K562 (cell line): ENCODE measurements around the gene SLC37A3. TPM values are rescaled to one million over a fixed set of nuclear protein-coding genes. Genes with fewer than 3 reads are reported as not detected.

Experiments used
- ATAC-seq: fragments of 200-7000 bp; cut with Tn5 transposase; 3 replicates; pipeline ENCODE4 v1.9.1; 2020; ENCODE audit warnings: moderate library complexity
- BruUV-seq: library from RNA; stranded (reverse); fragments of 400-500 nt; replicated peaks from 2 replicates; lab custom pipeline; 2021; lab: Mats Ljungman, UMichigan
- CTCF ChIA-PET: fragments of 300-600 bp; formaldehyde crosslinking; extraction: SDS; loops from one replicate; lab custom pipeline; 2021; ENCODE audit warnings: low intra/inter-chr PET ratio; lab: Yijun Ruan, JAX
- POLR2A ChIA-PET: fragments of 300-600, 350-650 bp; sonication (Branson Sonifier 250); formaldehyde crosslinking; extraction: SDS; loops from one replicate; lab custom pipeline; 2021; ENCODE audit warnings: antibody characterized with exemption, inconsistent platforms; lab: Yijun Ruan, JAX
- DNase-seq, 4 experiments: peaks; one replicate each; pipeline versions ENCODE4 v3.0.0 to v3.0.0-alpha.2; 2011 to 2018; ENCODE audit warnings: low spot score in 3 of 4, mixed read lengths in 3 of 4; ENCODE audit errors: extremely low read depth in 1 of 4
- FAIRE-seq: peaks from 2 replicates; lab custom pipeline; 2011; peaks lifted over from hg19 to GRCh38; lab: Jason Lieb, UNC
- H2AFZ ChIP-seq: 2 replicates; pipeline ENCODE4 v1.6.0; 2011; ENCODE audit warnings: low read depth, low read length, control low read depth, inconsistent platforms
- H3K27ac ChIP-seq: fragments of 200-600 bp; 3 replicates; pipeline ENCODE4 v1.8.0; 2011; ENCODE audit warnings: low read depth, mild to moderate bottlenecking, control low read depth, inconsistent platforms, low read length, moderate library complexity, mixed read lengths; ENCODE audit errors: extremely low read depth
- H3K27me3 ChIP-seq, 2 experiments: fragments of 300-600 bp in 1 of 2; 2 replicates in 1 of 2; 3 replicates in 1 of 2; pipeline versions ENCODE4 v1.6.0 to v1.8.0; 2011; ENCODE audit warnings: inconsistent platforms in 2 of 2, low read length in 2 of 2, mild to moderate bottlenecking in 1 of 2, mixed read lengths in 1 of 2, moderate library complexity in 1 of 2; ENCODE audit not compliant: control insufficient read depth in 2 of 2, insufficient read depth in 2 of 2
- H3K36me3 ChIP-seq: fragments of 300-600 bp; 3 replicates; pipeline ENCODE4 v1.8.0; 2011; ENCODE audit warnings: mild to moderate bottlenecking, low read length, inconsistent platforms; ENCODE audit not compliant: control insufficient read depth, insufficient read depth
- H3K4me1 ChIP-seq, 2 experiments: fragments of 200-600 bp in 1 of 2; replicated peaks in 1 of 2; 2 replicates in 1 of 2; 3 replicates in 1 of 2; pipeline versions ENCODE4 v1.5.1 to v1.8.0; 2011; ENCODE audit warnings: inconsistent platforms in 2 of 2, low read length in 2 of 2, mild to moderate bottlenecking in 1 of 2, mixed read lengths in 1 of 2, moderate library complexity in 1 of 2; ENCODE audit not compliant: control insufficient read depth in 2 of 2, insufficient read depth in 2 of 2
- H3K4me2 ChIP-seq: 2 replicates; pipeline ENCODE4 v1.6.1; 2011; ENCODE audit warnings: low read length, control low read depth, inconsistent platforms, mixed read lengths; ENCODE audit not compliant: insufficient read depth
- H3K4me3 ChIP-seq: fragments of 200-600 bp; sonication (generic), shearing (Covaris generic); 2 replicates; pipeline ENCODE4 v1.5.1; 2016; ENCODE audit warnings: control low read depth, inconsistent platforms
- H3K79me2 ChIP-seq: fragments of 200-600 bp; 3 replicates; pipeline ENCODE4 v1.8.0; 2011; ENCODE audit warnings: low read length, inconsistent platforms; ENCODE audit not compliant: control insufficient read depth, insufficient read depth
- H3K9ac ChIP-seq, 2 experiments: 2 replicates each; pipeline versions ENCODE4 v1.6.0 to v1.6.1; 2011; ENCODE audit warnings: low read depth in 2 of 2, low read length in 2 of 2, control low read depth in 1 of 2, inconsistent platforms in 1 of 2, mild to moderate bottlenecking in 1 of 2, mixed read lengths in 1 of 2; ENCODE audit not compliant: insufficient read depth in 1 of 2
- H3K9me1 ChIP-seq: one replicate; pipeline ENCODE4 v1.6.0; 2011; ENCODE audit warnings: inconsistent platforms, mild to moderate bottlenecking, low read length, moderate library complexity; ENCODE audit not compliant: control insufficient read depth, insufficient read depth
- H3K9me3 ChIP-seq: replicated peaks from 2 replicates; pipeline ENCODE4 v1.5.1; 2011; ENCODE audit warnings: low read depth, low read length, inconsistent platforms; ENCODE audit not compliant: control insufficient read depth, insufficient read depth
- H4K20me1 ChIP-seq: replicated peaks from 2 replicates; pipeline ENCODE4 v1.6.1; 2011; ENCODE audit warnings: low read length, inconsistent platforms, mixed read lengths; ENCODE audit not compliant: control insufficient read depth, insufficient read depth
- ARID4B ChIP-seq: sonication (generic); formaldehyde crosslinking; IDR thresholded peaks from 2 replicates; pipeline ENCODE4 v1.8.0; 2022; ENCODE audit warnings: mild to moderate bottlenecking, missing genetic modification reagents
- CEBPG ChIP-seq, 3 experiments: fragments of 200-800 bp in 1 of 3; sonication (Bioruptor generic) in 1 of 3; sonication (generic) in 1 of 3; formaldehyde crosslinking in 1 of 3; IDR thresholded peaks in 2 of 3; conservative IDR thresholded peaks in 1 of 3; 2 replicates each; pipeline versions ENCODE4 v1.6.1 to v1.8.0; 2016 to 2022; ENCODE audit warnings: missing compliant biosample characterization in 2 of 3, missing genetic modification characterization in 2 of 3, mild to moderate bottlenecking in 1 of 3, missing genetic modification reagents in 1 of 3
- EHMT2 ChIP-seq: fragments of 450-650 bp; IDR thresholded peaks from 2 replicates; pipeline ENCODE4 v1.6.1; 2018; ENCODE audit warnings: antibody characterized with exemption
- FOXP1 ChIP-seq: sonication (generic); formaldehyde crosslinking; IDR thresholded peaks from 2 replicates; pipeline ENCODE4 v1.8.0; 2022; ENCODE audit warnings: mild to moderate bottlenecking, missing genetic modification reagents
- RAD51 ChIP-seq: fragments of 450-650 bp; IDR thresholded peaks from 2 replicates; pipeline ENCODE4 v1.7.1; 2016; ENCODE audit warnings: low read depth, mild to moderate bottlenecking, borderline replicate concordance
- RB1 ChIP-seq: fragments of 450-650 bp; IDR thresholded peaks from 2 replicates; pipeline ENCODE4 v1.6.1; 2017; ENCODE audit warnings: low read depth, mild to moderate bottlenecking
- ZBTB9 ChIP-seq: fragments of 450-650 bp; formaldehyde crosslinking; IDR thresholded peaks from 2 replicates; pipeline ENCODE4 v1.4.0; 2020; ENCODE audit warnings: mild to moderate bottlenecking, moderate library complexity
- ZNF121 ChIP-seq: sonication (generic); formaldehyde crosslinking; conservative IDR thresholded peaks from 2 replicates; pipeline ENCODE4 v1.8.0; 2022; ENCODE audit warnings: missing genetic modification reagents
- ZNF134 ChIP-seq: fragments of 250-450 bp; sonication (Bioruptor Pico); conservative IDR thresholded peaks from 2 replicates; pipeline ENCODE4 v1.4.0; 2020
- ZNF589 ChIP-seq: fragments of 200-800 bp; sonication (Bioruptor generic); IDR thresholded peaks from 2 replicates; pipeline ENCODE4 v1.6.1; 2016; ENCODE audit warnings: low read depth, missing genetic modification characterization, missing compliant biosample characterization
- WGBS: fragments of 100-300 bp; shearing (Covaris generic); methylation state at CpG from one replicate; pipeline ENCODE4 v1.1.6; 2016; ENCODE audit warnings: low coverage, mixed read lengths; ENCODE audit not compliant: insufficient coverage; ENCODE audit errors: missing lambda C conversion rate; 5-methylcytosine and 5-hydroxymethylcytosine counted together
- in situ Hi-C: fragments of 300-500 bp; cut with MboI; formaldehyde crosslinking; loops from 4 replicates; pipeline ENCODE4 v1.15.0; 2018; ENCODE audit warnings: inconsistent platforms, mixed read lengths
- intact Hi-C: fragments of 100-400 bp; cut with micrococcal nuclease; formaldehyde crosslinking; loops from 2 replicates; pipeline ENCODE4 v1.14.2; 2022
- polyA plus RNA-seq, 8 experiments: library from polyadenylated mRNA; depleted of rRNA in 4 of 8; stranded (reverse) in 5 of 8; unstranded in 3 of 8; fragments of >200 nt; fragmentation: Nextera tagmentation in 2 of 8; fragmentation: Illumina TruSeq in 1 of 8; extraction: Ambion mirVana in 2 of 8; extraction: Trizol in 1 of 8; gene quantifications; 2 replicates each; pipeline versions ENCODE4 v1.2.1 to v1.2.3, GENCODE V29; 2011 to 2014; ENCODE audit warnings: inconsistent platforms in 1 of 8, missing spikeins in 1 of 8
- total RNA-seq, 7 experiments: library from RNA; depleted of rRNA in 6 of 7; stranded (reverse); fragments of >200 nt in 6 of 7; fragmentation: Illumina TruSeq in 2 of 7; extraction: Trizol in 2 of 7; gene quantifications; 2 replicates each; pipeline versions ENCODE4 v1.2.1 to v1.2.3, GENCODE V29; 2011 to 2021; ENCODE audit warnings: low replicate concordance in 1 of 7

SLC37A3 gene
- total and polyA plus RNA-seq, 9 of the 15 experiments (the other 6 are each of a cell fraction or from before 2014, with no cell fraction given), result 11.7 to 59.1 (median 26.8) TPM

GRCh38 chr7:140398821-140399220 lies 491 bp upstream of the SLC37A3 start (continued):
- TF ChIP-seq ZNF589 (CRISPR knock-in tag) (0 out of 2 replicates have a peak, but pooled peaks have one; percentile 5), RB1 (no peak), ZNF134 (CRISPR knock-in tag) (no peak)

GRCh38 chr7:140393756-140394306 lies 4.5 kb downstream of the SLC37A3 start:
- Histone ChIP-seq H3K4me2 (no peak overlapping the region), H3K27me3 (no peaks in the 10 kb centered on the region), H3K27ac (no peak overlapping the region), H2AFZ (no peak overlapping the region), H3K4me3 (no peak overlapping the region), H3K9me1 (peaks cover 7% of the 10 kb centered on the region), H3K4me1 (peaks cover 29 to 45% of the 10 kb centered on the region in 2 experiments), H3K79me2 (peaks cover 76% of the 10 kb centered on the region), H3K9me3 (no peaks in the 10 kb centered on the region), H3K36me3 (no peaks in the 10 kb centered on the region), H4K20me1 (peaks cover 41% of the 10 kb centered on the region), H3K9ac (no peak overlapping the region)
- FAIRE-seq, result no peak
- TF ChIP-seq ARID4B (CRISPR knock-in tag), result peak; percentile 54; the same call in 1 of the 2 replicates
- peak; percentile 92 for TF ChIP-seq ZNF121 (CRISPR knock-in tag)
- 0 out of 2 replicates have a peak, but pooled peaks have one; percentile 27 for TF ChIP-seq FOXP1 (CRISPR knock-in tag)
- no peak for TF ChIP-seq ZBTB9 (CRISPR knock-in tag)
- no peak for TF ChIP-seq EHMT2
- TF ChIP-seq CEBPG (CRISPR knock-in tag; IDR thresholded peaks at IDR 0.05), result 0 out of 2 replicates have a peak, but pooled peaks have one; percentile 21
- no peak for TF ChIP-seq CEBPG (tag; conservative IDR thresholded peaks at IDR 0.05 in 1 of 2, IDR thresholded peaks at IDR 0.05 in 1 of 2)
- no peak for TF ChIP-seq RAD51
- in situ Hi-C loops (no loop called here), intact Hi-C loops (no loop called here)
- ChIA-PET POLR2A (interaction anchor here (0.6 to 1.7 kb wide), 4 partner anchors 10 to 417 kb away, joined by 3 to 5 read pairs (median 4); no protein-coding TSS in a partner anchor), CTCF (no interaction called here)
- BruUV-seq, result no TSS peak
- DNase-seq, result no peak
- WGBS, result 92% methylated on average over 12 of the region's 12 CpGs
- ATAC-seq, result no peak
